Measurements from ENCODE around the gene BASP1. TPM values are rescaled to one million over a fixed set of nuclear protein-coding genes. Genes with fewer than 3 reads are reported as not detected.

The BASP1 gene
- total and polyA plus RNA-seq, 2 experiments from 2014 or later: 87.5 to 114 TPM

GRCh38 chr5:17308326-17309065, 91.1 kb downstream of the BASP1 start (continued):
- no peak for TF ChIP-seq ZNF462 (CRISPR knock-in tag; IDR thresholded peaks at IDR 0.05)
- no peak for TF ChIP-seq ZNF114 (CRISPR knock-in tag; IDR thresholded peaks at IDR 0.05)
- no peak for TF ChIP-seq REST (IDR thresholded peaks at IDR 0.05; ENCODE audit: unreplicated experiment)
- no peak for TF ChIP-seq ETS1 (IDR thresholded peaks at IDR 0.05)
- no peak for TF ChIP-seq STAT1 (IDR thresholded peaks at IDR 0.05; ENCODE audit: unreplicated experiment)
- TF ChIP-seq EZH2phosphoT487 (IDR thresholded peaks at IDR 0.05; ENCODE audit: unreplicated experiment): no peak
- TF ChIP-seq CREB1 (CRISPR knock-in tag; IDR thresholded peaks at IDR 0.05; ENCODE audit: low read depth): no peak
- no peak for TF ChIP-seq CTCF (conservative IDR thresholded peaks at IDR 0.05; ENCODE audit: low read depth in 2 of 2)
- TF ChIP-seq NANOG (IDR thresholded peaks at IDR 0.05; ENCODE audit: borderline replicate concordance): no peak
- TF ChIP-seq EZH2 (IDR thresholded peaks at IDR 0.05; ENCODE audit: low read depth, unreplicated experiment): no peak

Measured in GM23338 (cell line).